H4 (cell line): ENCODE measurements around the gene GRIA2. TPM values are rescaled to one million over a fixed set of nuclear protein-coding genes. Genes with fewer than 3 reads are reported as not detected.
A peak's percentile ranks its signal among the peaks of the same experiment; 100 is the strongest.

Experiments used
- DNase-seq: peaks from one replicate; pipeline ENCODE4 v3.0.0-alpha.2; 2015; ENCODE audit warnings: low spot score
- total RNA-seq: library from RNA; depleted of rRNA; stranded (reverse); fragments of >200 nt; shearing (Covaris generic); gene quantifications from 2 replicates; pipeline ENCODE4 v1.2.3, GENCODE V29; 2014; rRNA removed

GRIA2 gene
- total RNA-seq, 1 experiment from 2014 or later = not detected

GRCh38 chr4:157372154-157372553 is 151.6 kb downstream of the GRIA2 start:
- no peak for DNase-seq

- no peak for DNase-seq
These were observed 152.0 kb downstream of the GRIA2 start for GRCh38 chr4:157372567-157372966.

GRCh38 chr4:157389741-157390140 is 169.2 kb downstream of the GRIA2 start:
- DNase-seq = peak; percentile 45

GRCh38 chr4:157405070-157405469 is 184.5 kb downstream of the GRIA2 start:
- no peak for DNase-seq

Other genes starting within 250 kb of the GRIA2 start
- 21.7 and 22.5 TPM in 2 replicates for gene PDGFC, start 248.9 kb upstream of the GRIA2 start, total RNA-seq
- gene GLRB, start 144.6 kb upstream of the GRIA2 start, total RNA-seq = 2.0 and 4.2 TPM in 2 replicates